COLO668 (cell line): ENCODE measurements around the gene GNAS-AS1.

ENCODE experiments used
- DNase-seq: peaks from one replicate; lab custom pipeline; 2025; ENCODE audit not compliant: unreplicated experiment; lab: John Stamatoyannopoulos, UW

GNAS-AS1 gene

DNA sequence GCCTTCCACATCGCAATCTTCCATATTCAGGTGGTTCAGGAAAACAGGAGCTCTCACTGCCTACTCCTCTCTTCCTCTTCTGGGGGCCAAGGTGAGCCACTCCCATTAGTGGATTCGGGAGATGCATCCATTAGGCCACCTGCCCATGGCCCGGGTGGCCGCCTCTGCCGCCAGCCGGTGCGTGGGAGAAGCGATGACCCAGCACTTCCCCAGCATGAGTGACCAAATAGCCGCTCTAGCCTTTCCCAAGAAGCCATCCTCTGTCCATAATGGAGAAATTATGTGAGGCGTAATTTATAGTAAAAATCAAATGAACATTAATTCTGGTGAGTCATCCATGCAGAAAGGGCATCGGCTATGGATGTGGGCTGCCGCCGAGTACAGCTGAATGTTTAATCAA lies 39.4 kb downstream of the GNAS-AS1 start:
- no peak for DNase-seq

DNA sequence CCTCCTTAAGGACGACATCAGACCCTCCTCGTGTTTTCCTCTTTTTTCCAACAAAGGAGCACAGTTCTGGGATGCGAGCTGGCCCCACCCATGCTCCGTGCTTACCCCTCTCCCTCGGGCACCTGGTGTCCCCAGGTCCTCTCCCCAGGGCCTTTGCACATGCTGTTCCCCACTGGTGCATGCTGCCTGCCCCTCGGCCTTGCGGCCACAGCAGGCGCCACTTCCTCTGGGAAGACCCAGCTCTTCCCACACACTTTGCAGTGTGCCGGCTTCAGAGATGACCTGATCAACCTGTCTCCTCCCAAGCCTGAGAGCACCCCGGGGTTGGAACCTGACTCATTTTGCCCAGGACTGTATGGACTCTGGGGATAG lies 39.8 kb downstream of the GNAS-AS1 start:
- no peak for DNase-seq

DNA sequence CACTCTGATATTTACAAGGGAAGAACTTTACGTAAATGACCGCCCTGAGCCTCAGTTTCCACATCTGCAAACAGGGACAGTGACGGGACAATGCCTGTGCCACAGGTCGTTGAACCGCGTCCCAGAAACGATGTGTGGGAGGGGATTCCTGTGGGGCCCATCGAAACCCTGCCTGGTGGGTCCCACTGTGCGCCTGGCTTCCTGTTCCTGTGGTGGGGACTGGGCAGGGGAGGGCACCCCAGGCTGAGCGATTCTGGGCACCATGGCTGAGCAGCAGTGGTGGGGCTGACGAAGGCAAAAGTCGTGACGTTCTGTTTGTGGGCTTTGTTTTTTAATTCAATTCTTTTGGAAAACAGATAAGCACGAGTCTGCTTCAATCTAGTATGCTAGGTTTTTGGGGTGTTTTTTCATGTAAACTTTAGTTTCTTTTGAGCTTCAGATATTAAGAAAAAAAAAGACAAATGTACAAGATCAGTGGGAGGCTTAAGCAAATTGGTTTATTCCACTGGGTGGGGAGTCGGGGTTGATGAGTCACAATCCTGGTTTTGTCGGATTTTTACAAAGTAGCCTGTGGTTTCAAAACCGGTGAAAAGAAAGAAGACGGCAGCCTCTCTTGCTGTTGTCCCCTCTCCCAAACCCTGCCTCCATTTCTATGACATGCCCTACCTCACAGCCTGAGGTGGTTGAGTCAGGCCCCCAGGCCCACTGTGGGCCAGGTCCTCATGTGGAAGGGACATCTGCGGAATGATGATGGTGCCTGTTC lies 40.4 kb downstream of the GNAS-AS1 start:
- no peak for DNase-seq

DNA sequence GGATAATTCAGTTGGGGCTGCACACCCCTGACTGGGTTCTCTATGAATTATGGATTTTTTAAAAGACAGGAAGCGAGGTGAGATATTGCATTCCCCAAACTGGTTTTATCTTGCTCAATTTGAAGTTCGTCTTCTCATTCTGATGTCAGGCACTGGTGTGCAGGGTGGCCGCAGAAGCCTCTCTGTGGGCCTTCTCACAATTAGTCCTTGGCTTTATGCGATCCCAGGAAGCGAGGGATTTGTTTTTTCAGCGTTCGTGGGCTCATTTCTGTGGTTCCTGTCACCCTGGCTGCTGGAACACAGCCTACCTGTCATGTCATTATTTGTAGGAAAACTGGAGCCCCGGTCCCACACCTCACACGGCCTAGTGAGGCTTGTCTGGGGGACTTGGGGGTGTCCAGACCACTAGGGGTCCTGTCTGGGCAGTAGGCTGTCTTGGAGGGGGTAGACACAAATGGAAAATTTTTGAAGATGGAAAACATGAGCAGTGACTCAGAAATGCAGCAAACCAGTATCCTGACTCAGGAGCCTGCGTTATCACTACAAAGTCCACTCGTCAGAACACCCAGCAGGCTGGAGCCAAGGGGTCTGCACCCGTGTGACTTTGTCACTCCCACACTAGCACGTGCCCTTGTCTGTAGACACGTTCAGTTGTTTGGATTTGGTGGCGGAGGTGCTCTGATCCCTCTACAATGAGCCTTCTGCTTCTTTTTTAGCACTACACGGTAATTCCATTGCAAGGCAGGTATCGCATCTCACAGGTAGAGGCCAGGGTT lies 42.2 kb downstream of the GNAS-AS1 start:
- DNase-seq = no peak

DNA sequence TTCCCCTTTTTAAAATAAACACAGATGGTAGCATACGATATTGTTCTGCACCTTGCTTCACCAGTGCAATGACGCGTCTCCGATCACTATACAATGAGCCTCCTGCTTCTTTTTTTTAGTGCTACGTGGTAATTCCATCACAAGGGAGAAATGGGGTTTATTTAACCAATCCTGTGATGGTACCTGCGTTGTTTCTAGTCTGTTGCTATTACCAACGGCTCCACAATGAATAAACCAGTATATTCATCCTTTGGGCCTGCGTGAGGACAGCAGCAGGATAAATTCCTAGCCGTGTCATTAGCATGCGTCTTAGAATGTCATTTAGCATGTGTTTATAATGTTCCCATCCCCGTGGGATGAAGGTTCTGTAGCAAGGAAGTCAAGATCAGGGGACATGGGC lies 42.9 kb downstream of the GNAS-AS1 start:
- DNase-seq = no peak

DNA sequence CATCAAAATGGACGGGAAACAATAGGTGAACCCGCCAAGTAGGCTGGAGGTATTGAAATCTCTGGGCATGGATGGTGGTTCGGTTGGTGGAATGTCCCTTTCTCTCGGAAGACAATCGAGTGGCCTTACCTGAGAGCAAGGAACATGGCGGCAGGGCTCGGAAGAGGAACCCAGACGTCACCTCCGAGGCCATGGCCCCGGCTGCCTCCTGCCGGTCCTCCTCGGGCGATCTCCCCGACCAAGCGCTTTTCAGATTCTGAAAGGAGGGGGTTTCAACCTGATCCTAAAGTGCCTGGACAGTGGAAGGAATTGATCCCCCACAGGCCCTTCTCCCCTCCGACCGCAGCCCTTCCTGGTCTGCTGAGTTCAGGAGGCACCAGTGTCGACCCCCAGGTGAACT lies 47.2 kb downstream of the GNAS-AS1 start:
- DNase-seq = no peak

DNA sequence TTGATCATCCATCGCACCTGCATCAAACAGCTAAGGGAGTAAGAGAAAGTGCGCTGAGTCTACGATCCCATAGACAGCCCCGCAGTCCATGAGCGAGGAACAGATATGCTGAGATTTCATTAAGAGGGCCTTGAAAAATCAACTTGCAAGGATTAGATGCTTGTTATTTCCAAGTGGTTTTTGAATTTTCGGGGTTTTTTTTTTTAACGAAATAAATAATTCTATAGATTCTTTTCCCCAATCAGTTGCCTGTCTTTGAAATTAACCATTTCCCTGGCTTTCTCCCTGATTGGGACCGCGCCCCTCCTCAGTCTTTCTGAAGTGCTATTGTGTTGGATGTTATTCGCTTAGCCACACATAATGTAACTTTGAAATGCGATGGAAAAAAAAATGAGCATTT lies 48.6 kb downstream of the GNAS-AS1 start:
- DNase-seq = no peak

DNA sequence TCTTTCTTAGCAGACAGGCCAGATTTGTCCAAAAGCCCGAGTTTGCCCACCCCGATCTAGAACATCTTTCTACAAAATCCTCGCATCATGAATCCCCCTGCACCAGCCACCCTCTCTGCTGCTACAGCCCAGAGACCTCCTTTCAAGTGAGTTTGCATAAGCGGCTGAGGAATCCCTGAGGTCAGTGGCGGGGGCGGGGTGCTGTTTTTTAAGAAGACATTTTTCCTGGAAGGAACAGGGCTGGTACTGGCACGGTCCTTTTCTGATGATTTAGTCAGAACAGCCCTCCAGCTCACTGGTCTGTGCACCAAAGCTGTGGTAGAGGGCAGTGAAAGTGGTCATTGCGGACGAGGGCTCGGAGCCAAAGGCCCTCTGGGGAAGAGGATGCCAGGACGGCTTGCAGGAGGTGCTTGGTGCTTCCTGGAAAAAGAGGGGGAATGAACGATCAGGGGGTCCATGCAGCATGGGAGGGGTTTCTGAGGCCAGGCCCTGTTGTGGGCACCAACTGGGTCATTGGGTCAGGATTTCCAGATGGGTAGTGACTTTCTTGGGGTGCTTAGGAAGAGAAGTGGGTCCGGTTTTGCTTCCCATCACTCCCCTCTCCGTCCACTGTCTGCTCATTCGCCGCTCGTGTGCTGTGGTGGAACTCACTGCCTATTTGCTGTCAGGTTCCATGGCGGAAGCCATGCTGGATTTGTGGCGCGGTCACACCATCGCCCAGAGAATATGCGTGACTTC lies 50.4 kb downstream of the GNAS-AS1 start:
- no peak for DNase-seq

DNA sequence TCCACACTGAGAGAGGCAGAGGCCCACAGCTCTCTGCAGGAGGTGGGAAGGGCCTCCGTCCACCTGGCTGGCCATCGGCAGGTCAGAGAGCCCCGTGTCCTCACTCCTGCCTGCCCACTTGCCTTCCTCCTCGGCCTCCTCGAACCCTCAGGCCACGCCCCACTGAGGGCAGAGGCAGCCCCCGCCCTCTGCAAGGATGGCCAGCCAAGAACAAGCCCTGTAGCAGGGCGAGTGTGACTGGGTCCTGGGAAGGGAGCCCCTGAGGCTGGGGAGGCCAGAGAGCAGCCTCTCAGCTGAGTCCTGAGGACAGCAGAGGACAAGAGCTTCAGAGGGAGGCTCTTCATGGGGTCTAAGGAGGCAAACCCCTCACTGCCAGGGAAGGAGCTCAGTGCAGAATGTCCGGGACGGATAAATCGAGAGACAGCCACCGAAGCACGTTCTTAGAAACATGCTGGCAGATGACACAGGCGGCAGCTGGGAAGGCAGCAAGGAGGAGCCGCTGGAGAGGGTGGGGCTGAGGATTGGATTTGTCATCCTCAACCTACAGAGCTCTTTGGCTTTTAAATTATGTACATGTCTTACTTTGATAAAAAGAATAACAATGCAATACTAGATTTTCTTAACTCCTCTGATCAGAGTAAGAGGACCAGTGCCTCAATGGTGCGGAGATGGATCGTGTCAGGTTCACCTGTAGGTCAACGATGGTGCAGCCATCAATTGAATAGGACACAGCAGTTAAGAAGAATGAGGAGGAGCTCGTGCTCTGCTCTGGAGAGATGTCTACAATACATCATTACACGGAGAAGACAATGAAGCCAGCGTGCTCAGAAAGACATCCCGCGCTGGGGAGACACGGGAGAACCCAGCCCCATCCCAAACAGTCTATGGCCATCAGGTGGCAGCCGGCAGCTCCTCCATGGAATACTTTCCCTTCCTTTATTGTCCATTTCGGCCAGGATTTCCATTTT lies 53.0 kb downstream of the GNAS-AS1 start:
- DNase-seq = no peak

DNA sequence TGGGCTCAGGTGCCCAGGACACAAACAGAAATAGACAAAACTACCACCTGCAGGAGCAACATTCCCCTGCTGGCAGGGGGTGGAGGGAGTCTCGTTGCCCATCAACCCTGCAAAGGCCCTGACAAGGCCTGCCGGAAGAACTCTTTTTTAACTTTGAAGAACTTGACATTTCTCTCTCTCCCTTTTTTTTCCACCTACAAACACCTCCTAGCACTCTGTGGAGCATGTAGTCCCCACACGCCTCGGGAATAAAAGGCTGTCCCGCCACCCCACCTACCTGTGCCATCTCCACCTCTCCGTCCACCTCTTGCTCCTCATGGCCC lies 54.8 kb downstream of the GNAS-AS1 start:
- DNase-seq = no peak

DNA sequence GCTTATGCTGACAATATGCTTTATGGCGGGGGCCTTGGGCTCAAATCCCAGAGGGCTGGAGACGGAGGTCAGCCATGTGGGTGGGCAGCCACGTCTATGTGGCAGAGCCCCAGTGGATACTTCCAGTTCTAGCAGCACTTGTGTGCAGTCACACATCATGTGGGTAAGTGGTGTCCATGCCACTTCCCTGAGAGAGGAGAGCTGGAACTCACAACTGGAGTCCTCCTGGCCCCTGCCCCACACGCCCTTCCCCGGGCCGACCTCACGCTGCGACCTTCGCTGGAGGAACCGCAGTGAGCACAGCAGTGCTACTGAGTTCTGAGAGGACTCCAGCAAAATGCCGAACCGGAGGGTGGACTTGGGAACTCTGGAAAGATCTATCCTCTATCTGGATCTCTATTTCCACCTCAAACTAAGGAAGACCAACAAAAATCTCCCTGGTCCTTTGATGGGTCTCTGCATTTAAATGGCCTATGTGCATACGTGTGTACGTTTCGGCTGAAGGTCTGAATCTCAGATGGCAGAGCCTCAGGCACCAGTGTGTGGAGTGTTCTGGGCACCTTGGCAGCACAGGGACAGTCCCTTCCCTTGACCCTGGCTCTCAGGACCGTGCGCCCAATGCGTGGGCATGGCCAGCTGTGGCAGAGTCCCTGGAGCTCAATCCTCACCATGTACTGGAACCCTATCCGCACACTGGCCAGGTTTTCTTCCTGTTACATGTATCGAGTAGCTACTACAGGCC lies 55.4 kb downstream of the GNAS-AS1 start:
- DNase-seq = no peak

DNA sequence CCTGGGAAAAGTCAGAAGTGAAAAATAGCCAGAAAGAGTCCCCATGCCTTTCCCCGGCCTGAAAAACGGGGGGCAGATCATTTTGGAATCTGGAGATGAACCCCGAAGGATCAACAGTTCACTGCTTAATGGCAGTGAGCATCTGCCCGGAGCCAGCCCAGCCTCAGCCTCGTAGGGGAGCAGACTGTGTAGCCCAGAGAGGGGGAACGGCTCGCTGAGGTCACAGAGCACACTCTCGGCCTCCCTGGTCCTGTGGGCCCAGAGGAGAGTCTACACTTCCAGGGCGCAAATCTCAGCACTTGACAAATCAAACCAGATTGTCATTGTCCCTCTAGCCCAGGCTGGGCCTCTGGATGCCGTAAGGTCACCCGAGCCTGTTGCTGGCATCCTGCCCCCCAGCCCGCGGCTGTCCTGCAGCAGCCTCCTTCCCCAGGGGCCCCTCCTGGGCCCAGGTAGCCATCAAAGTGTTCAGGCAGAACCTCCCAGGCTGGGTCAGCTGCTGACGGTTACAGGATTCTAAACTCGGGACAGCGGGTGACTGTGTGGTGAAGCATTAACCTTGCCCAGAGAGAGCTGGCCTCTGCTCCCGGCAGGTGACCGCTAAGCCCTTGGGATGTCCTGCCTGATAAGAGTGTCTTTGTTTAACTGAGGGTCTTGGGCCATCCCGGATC lies 56.1 kb downstream of the GNAS-AS1 start:
- DNase-seq = no peak

DNA sequence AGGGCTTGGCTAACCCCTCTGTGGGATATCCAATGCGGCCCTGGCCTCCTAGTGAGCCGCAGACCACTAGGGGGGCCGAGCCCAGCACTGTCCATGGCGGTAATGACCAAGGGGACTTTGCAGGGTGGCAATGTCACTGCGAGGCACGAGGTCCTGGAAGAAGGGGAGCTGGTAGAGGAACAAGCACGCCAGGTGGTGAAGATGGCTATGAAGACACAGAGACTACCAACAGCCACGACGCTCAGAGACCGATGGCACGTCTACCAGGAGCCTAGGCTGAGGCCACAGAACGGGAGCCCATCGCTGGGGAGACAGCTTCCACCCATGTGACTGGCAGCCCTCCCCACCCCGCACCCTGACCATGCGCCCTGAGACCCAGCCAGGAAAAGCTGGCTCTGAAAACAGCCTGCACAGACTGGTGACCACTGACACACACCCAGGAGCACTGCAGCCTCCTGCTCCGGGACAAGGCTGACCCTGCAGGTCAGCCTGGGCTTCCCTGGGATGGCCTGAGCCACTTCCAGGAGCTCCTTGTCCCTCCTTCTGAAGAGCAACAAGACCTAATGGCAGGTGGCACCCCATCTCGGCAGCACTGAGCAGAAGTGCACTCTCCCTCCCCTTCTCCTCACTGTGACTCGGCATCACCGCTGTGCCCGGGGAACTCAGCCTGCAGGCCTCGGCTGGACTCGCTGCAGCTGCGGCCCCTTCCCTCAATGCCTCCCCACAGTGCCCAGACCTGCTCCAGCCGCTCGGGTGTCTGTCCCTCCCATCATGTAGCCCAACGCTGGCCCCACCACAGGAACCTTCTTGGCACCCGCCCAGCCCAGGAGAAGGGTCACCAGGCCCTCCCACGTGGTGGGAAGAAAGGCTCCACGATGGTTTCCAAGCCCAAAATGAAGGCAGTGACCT lies 56.9 kb downstream of the GNAS-AS1 start:
- no peak for DNase-seq

DNA sequence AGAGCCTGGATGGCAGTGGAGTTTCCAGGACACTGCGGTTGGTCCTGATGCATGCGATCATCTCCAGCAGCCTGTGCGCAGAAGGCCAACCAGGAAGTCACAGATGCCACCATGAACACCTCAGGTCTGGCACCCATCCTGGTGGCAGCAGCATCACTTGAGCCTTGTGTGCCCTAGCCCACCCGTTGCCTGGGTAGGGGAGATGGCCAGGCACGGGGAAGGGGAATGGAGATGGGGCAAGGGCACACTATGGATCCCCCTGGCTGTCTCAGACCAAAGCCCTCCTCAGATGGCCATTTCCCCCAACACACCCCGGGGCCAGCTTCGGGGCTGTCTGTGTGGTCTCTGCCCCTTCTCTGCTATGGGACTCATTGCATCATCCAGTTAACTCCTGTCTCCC lies 58.3 kb downstream of the GNAS-AS1 start:
- no peak for DNase-seq

DNA sequence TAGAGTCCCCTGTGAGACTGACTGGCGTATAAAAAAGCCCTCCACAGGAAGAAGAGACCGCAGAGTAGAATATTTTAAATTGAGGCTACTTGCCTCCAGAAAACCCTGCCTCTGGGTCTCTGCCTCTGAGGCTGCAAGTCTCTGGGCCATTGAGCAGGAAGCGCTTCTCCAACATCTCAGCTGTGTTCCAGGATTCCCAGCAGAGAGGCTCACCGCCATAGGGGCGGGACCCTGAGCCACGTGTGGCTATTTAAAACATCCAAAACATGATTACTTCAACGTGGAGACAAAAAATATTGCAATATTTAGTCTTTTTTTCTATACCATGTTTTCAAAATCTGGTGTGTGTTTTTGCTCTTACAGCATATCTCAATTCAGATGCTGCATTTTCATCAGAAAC lies 59.4 kb downstream of the GNAS-AS1 start:
- no peak for DNase-seq

DNA sequence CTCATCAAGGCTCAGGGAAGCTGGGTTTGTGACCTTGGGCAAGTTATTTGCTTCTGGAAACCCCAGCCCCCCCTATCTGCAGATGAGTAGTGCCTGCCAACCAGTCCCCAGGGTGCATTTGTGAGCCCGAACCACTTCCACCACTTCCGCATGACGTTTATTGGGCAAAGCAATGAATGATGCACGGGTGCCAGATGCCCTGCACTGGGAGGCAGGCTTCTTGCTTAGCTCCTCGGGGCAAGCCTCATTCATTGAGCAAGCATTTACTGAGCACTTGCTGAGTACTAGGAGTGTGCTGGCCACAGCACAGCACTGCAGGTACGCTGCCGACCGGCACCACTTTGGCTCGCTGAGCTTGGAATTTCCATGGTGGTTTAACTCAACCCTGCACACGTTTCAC lies 60.2 kb downstream of the GNAS-AS1 start:
- no peak for DNase-seq

DNA sequence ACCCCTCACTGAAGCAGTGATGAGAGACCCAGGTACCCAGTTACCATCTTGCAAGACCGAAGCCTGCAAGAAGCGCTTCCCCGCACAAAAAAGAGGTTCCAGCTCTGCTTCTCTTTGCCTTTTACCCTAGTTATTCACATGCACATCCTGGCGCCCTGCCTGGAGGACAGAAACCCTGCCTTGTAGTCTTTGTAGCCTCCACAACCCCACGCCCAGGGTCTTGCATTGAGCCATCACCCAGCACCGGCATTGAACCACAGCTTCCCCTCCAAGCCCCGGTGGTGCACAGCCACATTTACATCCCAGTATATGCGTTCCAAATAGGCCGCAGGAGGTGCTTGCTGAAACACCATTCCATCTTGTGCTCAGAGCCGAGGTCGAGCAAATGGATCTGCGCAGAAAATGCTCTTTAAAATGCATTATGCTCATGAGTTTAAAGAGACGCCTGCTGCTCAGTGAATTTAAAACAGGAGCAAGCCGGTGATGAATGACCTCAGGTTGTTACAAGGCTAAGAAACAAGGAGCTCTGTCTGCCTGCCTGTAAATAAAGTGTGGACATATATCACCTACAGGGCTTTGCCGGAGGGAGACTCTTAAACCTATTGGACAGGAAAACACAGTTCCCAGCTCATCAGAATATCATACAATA lies 61.7 kb downstream of the GNAS-AS1 start:
- DNase-seq = no peak
